Keratinocyte (primary cell): ENCODE results near the gene EXD3. TPM values are rescaled to one million over a fixed set of nuclear protein-coding genes. Genes with fewer than 3 reads are reported as not detected.
A peak's percentile ranks its signal among the peaks of the same experiment; 100 is the strongest.

Experiments used
- DNase-seq: peaks from one replicate; pipeline ENCODE4 v3.0.0-alpha.2; 2011; ENCODE audit warnings: low read depth, missing footprints, low spot score
- FAIRE-seq: peaks from 2 replicates; lab custom pipeline; 2011; peaks lifted over from hg19 to GRCh38; lab: Jason Lieb, UNC
- H2AFZ ChIP-seq: 2 replicates; pipeline ENCODE4 v1.6.0; 2012; ENCODE audit warnings: low read length, control low read depth, inconsistent platforms; ENCODE audit not compliant: control insufficient read depth
- H3K27ac ChIP-seq: 2 replicates; pipeline ENCODE4 v1.5.1; 2011; ENCODE audit warnings: low read length; ENCODE audit not compliant: control insufficient read depth, insufficient read depth
- H3K27me3 ChIP-seq: 3 replicates; pipeline ENCODE4 v1.6.0; 2011; ENCODE audit warnings: low read length; ENCODE audit not compliant: control insufficient read depth, insufficient read depth; ENCODE audit errors: extremely low read depth
- H3K36me3 ChIP-seq, 2 experiments: 2 replicates in 1 of 2; 3 replicates in 1 of 2; pipeline ENCODE4 v1.5.1; 2011; ENCODE audit warnings: low read length in 2 of 2, mild to moderate bottlenecking in 1 of 2; ENCODE audit not compliant: control insufficient read depth in 2 of 2, insufficient read depth in 2 of 2; ENCODE audit errors: extremely low read depth in 1 of 2
- H3K4me1 ChIP-seq: 3 replicates; pipeline ENCODE4 v1.5.1; 2011; ENCODE audit warnings: low read length; ENCODE audit not compliant: control insufficient read depth, insufficient read depth; ENCODE audit errors: extremely low read depth
- H3K4me2 ChIP-seq: 3 replicates; pipeline ENCODE4 v1.6.0; 2011; ENCODE audit warnings: low read depth, low read length; ENCODE audit not compliant: control insufficient read depth, insufficient read depth; ENCODE audit errors: extremely low read depth
- H3K4me3 ChIP-seq, 3 experiments: fragments of 200-600 bp in 1 of 3; sonication (generic) in 1 of 3; 2 replicates in 2 of 3; 3 replicates in 1 of 3; pipeline ENCODE4 v1.5.1; 2011 to 2016; ENCODE audit warnings: low read length in 3 of 3, mild to moderate bottlenecking in 3 of 3, control low read depth in 2 of 3, inconsistent platforms in 1 of 3, low read depth in 1 of 3, mixed read lengths in 1 of 3, mixed run types in 1 of 3, moderate library complexity in 1 of 3; ENCODE audit not compliant: control insufficient read depth in 2 of 3, insufficient read depth in 2 of 3; ENCODE audit errors: extremely low read depth in 1 of 3
- H3K79me2 ChIP-seq: 2 replicates; pipeline ENCODE4 v1.6.0; 2012; ENCODE audit warnings: low read length; ENCODE audit not compliant: control insufficient read depth, insufficient read depth
- H3K9ac ChIP-seq: 3 replicates; pipeline ENCODE4 v1.6.0; 2011; ENCODE audit warnings: low read length; ENCODE audit not compliant: control insufficient read depth, insufficient read depth; ENCODE audit errors: extremely low read depth
- H3K9me1 ChIP-seq: 3 replicates; pipeline ENCODE4 v1.6.0; 2011; ENCODE audit warnings: low read length; ENCODE audit not compliant: control insufficient read depth, insufficient read depth; ENCODE audit errors: extremely low read depth
- H3K9me3 ChIP-seq: 2 replicates; pipeline ENCODE4 v1.5.1; 2012; ENCODE audit warnings: low read depth, low read length; ENCODE audit not compliant: control insufficient read depth
- H4K20me1 ChIP-seq: 3 replicates; pipeline ENCODE4 v1.6.0; 2011; ENCODE audit warnings: low read length; ENCODE audit not compliant: control insufficient read depth, insufficient read depth; ENCODE audit errors: extremely low read depth
- CTCF ChIP-seq, 3 experiments: IDR thresholded peaks in 1 of 3; conservative IDR thresholded peaks in 1 of 3; optimal IDR thresholded peaks in 1 of 3; 2 replicates in 2 of 3; 3 replicates in 1 of 3; pipeline versions ENCODE3 to v1.5.1; 2011; ENCODE audit warnings: low read length in 3 of 3, mild to moderate bottlenecking in 3 of 3, moderate library complexity in 2 of 3, control low read depth in 1 of 3, inconsistent platforms in 1 of 3; ENCODE audit not compliant: insufficient read depth in 2 of 3; ENCODE audit errors: extremely low read depth in 1 of 3
- EZH2 ChIP-seq: IDR thresholded peaks from one replicate; pipeline ENCODE4 v1.6.1; 2012; ENCODE audit warnings: inconsistent platforms, mild to moderate bottlenecking, low read length, moderate library complexity
- dilution Hi-C: fragments of 300-500 bp; cut with MboI; formaldehyde crosslinking; loops from one replicate; pipeline ENCODE4 v1.7.0; 2020; ENCODE audit warnings: low sequenced_read_pairs; ENCODE audit not compliant: extremely low pct_ligation_motif_present
- polyA plus RNA-seq, 5 experiments: library from polyadenylated mRNA; depleted of rRNA in 3 of 5; stranded (reverse) in 3 of 5; stranded (forward) in 1 of 5; unstranded in 1 of 5; fragments of >200 nt; gene quantifications; 1 replicate in 1 of 5; 2 replicates in 3 of 5; 3 replicates in 1 of 5; pipeline versions ENCODE4 v1.2.1 to v1.2.3, GENCODE V29; 2011 to 2012; ENCODE audit warnings: missing spikeins in 2 of 5, low read depth in 1 of 5, low replicate concordance in 1 of 5

The EXD3 gene
- polyA plus RNA-seq, 1 donor (not counting 4 experiments of a cell fraction or from before 2014, with no cell fraction given) = 1.5 TPM

- Histone ChIP-seq H4K20me1 (no peaks in the 10 kb centered on the region), H3K9me3 (no peaks in the 10 kb centered on the region), H3K4me3 (no peak overlapping the region), H3K27me3 (peaks cover 21% of the 10 kb centered on the region), H3K9me1 (no peaks in the 10 kb centered on the region), H3K9ac (no peak overlapping the region), H2AFZ (no peak overlapping the region), H3K79me2 (no peaks in the 10 kb centered on the region), H3K36me3 (no peaks in the 10 kb centered on the region), H3K4me2 (peak overlapping the region; percentile 56), H3K27ac (no peak overlapping the region), H3K4me1 (peaks cover 3% of the 10 kb centered on the region)
- no peak for FAIRE-seq
- dilution Hi-C loops = no loop called here
- no peak for DNase-seq
- TF ChIP-seq EZH2 (no peak), CTCF (optimal IDR thresholded peaks at IDR 0.05 in 1 of 3, IDR thresholded peaks at IDR 0.05 in 1 of 3, conservative IDR thresholded peaks at IDR 0.05 in 1 of 3; ENCODE audit: extremely low read depth in 1 of 3, insufficient read depth in 2 of 3, low read length in 3 of 3) (no peak)
These were observed 128.8 kb downstream of the EXD3 start for GRCh38 chr9:137294091-137294680.

DNA sequence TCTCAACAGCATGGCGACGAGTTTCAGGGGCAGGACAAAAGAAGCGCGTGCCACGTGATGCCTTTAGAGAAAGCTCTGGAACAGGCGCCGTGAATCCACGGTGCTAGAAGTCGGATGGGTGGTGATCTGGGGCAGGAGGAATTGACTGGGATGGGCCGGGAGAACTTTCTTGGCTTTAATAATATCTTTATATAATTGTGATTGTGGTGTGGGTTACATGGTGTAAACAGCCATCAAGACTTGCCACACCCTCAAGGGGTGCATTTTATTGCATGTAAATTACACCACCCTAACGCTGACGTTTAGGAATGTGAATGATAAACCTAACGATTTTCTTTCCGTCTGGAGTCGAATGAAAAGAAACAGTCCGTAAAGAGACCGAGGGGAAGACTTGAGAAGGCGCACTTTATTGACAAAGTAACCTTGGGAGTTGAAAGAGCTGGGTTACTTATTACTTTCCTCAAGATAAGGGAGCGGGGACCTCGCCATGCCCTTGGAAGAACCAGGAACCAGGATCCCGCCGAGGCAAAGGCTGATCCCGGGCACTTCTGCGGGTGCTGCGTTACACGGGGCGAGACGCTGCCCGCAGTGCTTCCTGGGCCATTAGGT, 129.4 kb downstream of the EXD3 start:
- H3K27me3 ChIP-seq = peaks cover 21% of the 10 kb centered on the region
- H3K4me2 ChIP-seq = no peak overlapping the region
- FAIRE-seq = no peak
- no peaks in the 10 kb centered on the region for H4K20me1 ChIP-seq
- peaks cover 3% of the 10 kb centered on the region for H3K4me1 ChIP-seq
- H3K27ac ChIP-seq = no peak overlapping the region
- no peaks in the 10 kb centered on the region for H3K9me3 ChIP-seq
- no peaks in the 10 kb centered on the region for H3K79me2 ChIP-seq
- no peaks in the 10 kb centered on the region for H3K9me1 ChIP-seq
- no peak overlapping the region for H3K4me3 ChIP-seq
- H2AFZ ChIP-seq = no peak overlapping the region
- H3K9ac ChIP-seq = no peak overlapping the region
- no peaks in the 10 kb centered on the region for H3K36me3 ChIP-seq
- TF ChIP-seq EZH2 = no peak
- TF ChIP-seq CTCF (optimal IDR thresholded peaks at IDR 0.05 in 1 of 3, IDR thresholded peaks at IDR 0.05 in 1 of 3, conservative IDR thresholded peaks at IDR 0.05 in 1 of 3; ENCODE audit: extremely low read depth in 1 of 3, insufficient read depth in 2 of 3, low read length in 3 of 3) = no peak
- dilution Hi-C loops = no loop called here
- DNase-seq = no peak
